ENCODE results near the gene MCL1.

DNA sequence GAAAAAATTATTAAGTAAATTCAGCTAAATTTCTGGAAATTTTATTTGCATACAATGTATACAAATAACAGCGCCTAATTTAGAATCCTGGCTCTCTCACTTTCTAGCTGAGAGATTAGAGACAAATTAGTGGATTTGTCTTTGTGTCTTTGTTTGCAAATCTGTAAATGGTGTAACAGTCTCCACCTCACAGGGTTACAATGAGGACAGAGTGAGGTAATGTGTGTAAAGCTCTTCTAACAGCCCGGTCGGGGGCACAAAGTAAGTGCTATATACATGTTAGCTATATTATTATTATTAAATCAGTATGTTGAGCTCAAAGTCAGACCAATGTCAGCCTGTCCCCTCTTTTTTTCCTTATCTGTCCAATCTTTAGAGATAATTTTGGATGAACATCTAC is 35.2 kb downstream of the MCL1 start:
- TF ChIP-seq, protein P1, sequence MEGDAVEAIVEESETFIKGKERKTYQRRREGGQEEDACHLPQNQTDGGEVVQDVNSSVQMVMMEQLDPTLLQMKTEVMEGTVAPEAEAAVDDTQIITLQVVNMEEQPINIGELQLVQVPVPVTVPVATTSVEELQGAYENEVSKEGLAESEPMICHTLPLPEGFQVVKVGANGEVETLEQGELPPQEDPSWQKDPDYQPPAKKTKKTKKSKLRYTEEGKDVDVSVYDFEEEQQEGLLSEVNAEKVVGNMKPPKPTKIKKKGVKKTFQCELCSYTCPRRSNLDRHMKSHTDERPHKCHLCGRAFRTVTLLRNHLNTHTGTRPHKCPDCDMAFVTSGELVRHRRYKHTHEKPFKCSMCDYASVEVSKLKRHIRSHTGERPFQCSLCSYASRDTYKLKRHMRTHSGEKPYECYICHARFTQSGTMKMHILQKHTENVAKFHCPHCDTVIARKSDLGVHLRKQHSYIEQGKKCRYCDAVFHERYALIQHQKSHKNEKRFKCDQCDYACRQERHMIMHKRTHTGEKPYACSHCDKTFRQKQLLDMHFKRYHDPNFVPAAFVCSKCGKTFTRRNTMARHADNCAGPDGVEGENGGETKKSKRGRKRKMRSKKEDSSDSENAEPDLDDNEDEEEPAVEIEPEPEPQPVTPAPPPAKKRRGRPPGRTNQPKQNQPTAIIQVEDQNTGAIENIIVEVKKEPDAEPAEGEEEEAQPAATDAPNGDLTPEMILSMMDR (IDR thresholded peaks at IDR 0.05), result no peak
- TF ChIP-seq POLR2AphosphoS5 (IDR thresholded peaks at IDR 0.05; ENCODE audit: low read depth, low read length), result no peak
- no peak for TF ChIP-seq SIN3A (IDR thresholded peaks at IDR 0.05; ENCODE audit: borderline replicate concordance, insufficient read depth, low read depth, low read length)

Measured in Panc1 (cell line).